Left lobe of liver (tissue), 2 donors: ENCODE data around the gene RPL31. TPM values are rescaled to one million over a fixed set of nuclear protein-coding genes. Genes with fewer than 3 reads are reported as not detected.
A peak's percentile ranks its signal among the peaks of the same experiment; 100 is the strongest.

ENCODE experiments used
- ATAC-seq: fragments of 200-7000 bp; cut with Tn5 transposase; one replicate; pipeline ENCODE4 v1.9.1; 2020; ENCODE audit warnings: mild to moderate bottlenecking, moderate library complexity
- DNase-seq: peaks from one replicate; pipeline ENCODE4 v3.0.0-alpha.2; 2020; ENCODE audit warnings: low spot score
- total RNA-seq: library from RNA; stranded (reverse); gene quantifications from one replicate; pipeline ENCODE4 v1.2.1, GENCODE V29; 2021
- donor health status: DM: no; HTN: no; CAD: no; lungs with moderate emphysema.
- donor health status: DM: no; HTN: yes; CAD: no.

RPL31 gene
- total RNA-seq, 1 donor from 2014 or later, result 410 TPM

- no peak for ATAC-seq
- DNase-seq, result no peak
These were observed 9.8 kb upstream of the RPL31 start for GRCh38 chr2:100992262-100992661.

GRCh38 chr2:100993294-100993693 is 8.8 kb upstream of the RPL31 start:
- DNase-seq, result no peak

GRCh38 chr2:100995309-100996075 is 6.6 kb upstream of the RPL31 start:
- DNase-seq (no peak), ATAC-seq (no peak)

More at GRCh38 chr2:100993294-100993693, 8.8 kb upstream of the RPL31 start:
- ATAC-seq, result no peak

- ATAC-seq, result peak; percentile 30
- no peak for DNase-seq
These were observed 4.4 kb upstream of the RPL31 start for GRCh38 chr2:100997509-100998234.

GRCh38 chr2:100998235-100998573 is 3.9 kb upstream of the RPL31 start:
- DNase-seq, result no peak
- ATAC-seq, result peak; percentile 6

GRCh38 chr2:100999995-101000394 is 2.1 kb upstream of the RPL31 start:
- DNase-seq (no peak), ATAC-seq (no peak)

- DNase-seq, result no peak
- peak; percentile 1 for ATAC-seq
These were observed 631 bp downstream of the RPL31 start for GRCh38 chr2:101002562-101003277.

GRCh38 chr2:101003278-101003775 is 1.2 kb downstream of the RPL31 start:
- ATAC-seq (no peak), DNase-seq (no peak)

GRCh38 chr2:101004620-101005325 is 2.7 kb downstream of the RPL31 start:
- ATAC-seq (no peak), DNase-seq (no peak)

GRCh38 chr2:101006065-101006715 is 4.1 kb downstream of the RPL31 start:
- ATAC-seq (no peak), DNase-seq (no peak)

- no peak for DNase-seq
- ATAC-seq, result no peak
These were observed 5.6 kb downstream of the RPL31 start for GRCh38 chr2:101007415-101008345.

GRCh38 chr2:101011152-101011551 is 9.1 kb downstream of the RPL31 start:
- no peak for DNase-seq
- no peak for ATAC-seq

GRCh38 chr2:101012054-101012705 is 10.1 kb downstream of the RPL31 start:
- no peak for ATAC-seq
- DNase-seq, result no peak

- DNase-seq (no peak), ATAC-seq (peak; percentile 81)
These were observed 10.7 kb downstream of the RPL31 start for GRCh38 chr2:101012706-101013181.

- no peak for DNase-seq
- no peak for ATAC-seq
These were observed 12.3 kb downstream of the RPL31 start for GRCh38 chr2:101014264-101014857.

- no peak for ATAC-seq
- no peak for DNase-seq
These were observed 15.3 kb downstream of the RPL31 start for GRCh38 chr2:101017371-101017770.

GRCh38 chr2:101018934-101019333 is 16.8 kb downstream of the RPL31 start:
- DNase-seq (no peak), ATAC-seq (no peak)

- no peak for DNase-seq
- peak; percentile 26 for ATAC-seq
These were observed 20.1 kb downstream of the RPL31 start for GRCh38 chr2:101022221-101022620.
